Measurements from ENCODE around the gene EIF4E3.
A peak's percentile ranks its signal among the peaks of the same experiment; 100 is the strongest.

Gene EIF4E3

DNA sequence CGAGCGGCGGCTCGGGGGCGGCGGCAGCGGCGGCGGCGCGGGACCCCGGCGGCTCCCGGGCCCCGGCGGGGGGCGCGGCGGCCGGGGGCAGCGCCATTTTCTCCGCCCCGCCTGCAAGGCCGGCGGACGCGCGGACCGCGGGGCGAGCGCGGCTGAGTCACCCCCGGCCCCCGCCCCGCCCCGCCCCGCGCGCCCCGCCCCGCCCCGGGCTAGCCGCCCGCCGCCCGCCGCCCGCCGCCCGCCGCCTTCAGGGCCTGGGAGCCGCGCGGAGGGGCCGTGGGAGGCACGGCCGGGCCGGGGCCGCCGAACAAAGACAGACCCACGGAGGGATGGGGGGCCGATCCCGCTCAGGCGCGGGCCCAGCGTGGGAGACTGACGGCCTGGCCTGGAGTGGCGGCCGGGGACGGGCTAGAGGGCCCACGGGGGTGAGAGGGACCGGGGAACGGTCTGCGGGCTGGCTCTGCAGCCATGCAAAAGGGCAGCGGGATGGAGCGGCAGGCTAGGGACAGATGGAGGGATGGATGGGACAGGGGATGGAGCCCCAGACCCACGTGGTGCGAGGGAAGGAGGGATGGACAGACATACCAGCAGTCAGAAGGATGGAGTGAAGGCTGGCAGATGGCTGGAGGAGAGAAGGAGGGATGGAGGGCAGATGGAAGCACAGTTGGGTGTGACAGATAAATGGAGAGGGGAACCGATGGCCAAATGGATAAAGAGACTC, at the start of gene EIF4E3:
Gene EIF4E3, minus strand, starts transcription at position 132 of the 721 bp plus-strand sequence. Its CDS starts 35 bp downstream, at position 97.
- peak; percentile 89 for DNase-seq (ENCODE audit: low spot score)

DNA sequence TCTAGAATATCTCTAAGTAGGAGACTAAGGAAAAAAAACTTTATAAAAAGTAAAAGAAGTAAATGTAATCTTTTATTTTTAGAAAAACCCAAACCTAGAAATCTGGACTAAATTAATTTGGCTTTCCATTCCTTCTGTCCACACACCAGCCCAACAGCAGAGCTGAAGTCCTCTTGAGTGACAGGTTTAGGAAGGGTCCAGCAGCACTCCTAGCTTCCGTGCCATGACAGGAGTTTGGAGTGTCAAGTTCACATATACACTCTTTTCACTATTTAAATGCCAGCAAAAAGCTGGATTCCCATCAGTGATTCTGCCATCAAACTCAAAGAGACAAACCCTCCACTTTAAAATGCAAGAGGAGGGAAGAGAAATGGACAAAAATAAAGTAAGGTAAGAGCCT, 46.7 kb upstream of the EIF4E3 start:
- DNase-seq (ENCODE audit: low spot score): no peak

GRCh38 chr3:71771126-71771525, 45.9 kb upstream of the EIF4E3 start:
- DNase-seq (ENCODE audit: low spot score): no peak

DNA sequence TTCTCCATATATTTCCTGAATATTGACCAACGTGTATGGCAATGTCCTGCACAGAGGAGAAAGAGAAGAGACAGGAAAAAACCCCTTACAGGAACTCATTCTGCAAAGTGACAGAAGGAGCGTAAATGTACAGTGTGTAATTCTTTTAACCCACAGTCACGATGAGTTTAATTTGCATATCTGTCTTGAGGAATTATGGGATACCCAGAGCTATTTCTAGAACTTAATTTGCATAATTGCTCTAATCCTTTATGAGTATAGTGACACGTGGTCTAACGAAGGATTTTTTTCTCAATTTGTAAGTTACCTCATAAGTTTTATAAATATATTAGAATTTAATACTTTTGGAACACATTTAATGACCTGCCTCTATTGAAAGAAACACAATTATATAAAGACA, 38.2 kb upstream of the EIF4E3 start:
- DNase-seq (ENCODE audit: low spot score): no peak

GRCh38 chr3:71760140-71760539, 34.9 kb upstream of the EIF4E3 start:
- no peak for DNase-seq (ENCODE audit: low spot score)

DNA sequence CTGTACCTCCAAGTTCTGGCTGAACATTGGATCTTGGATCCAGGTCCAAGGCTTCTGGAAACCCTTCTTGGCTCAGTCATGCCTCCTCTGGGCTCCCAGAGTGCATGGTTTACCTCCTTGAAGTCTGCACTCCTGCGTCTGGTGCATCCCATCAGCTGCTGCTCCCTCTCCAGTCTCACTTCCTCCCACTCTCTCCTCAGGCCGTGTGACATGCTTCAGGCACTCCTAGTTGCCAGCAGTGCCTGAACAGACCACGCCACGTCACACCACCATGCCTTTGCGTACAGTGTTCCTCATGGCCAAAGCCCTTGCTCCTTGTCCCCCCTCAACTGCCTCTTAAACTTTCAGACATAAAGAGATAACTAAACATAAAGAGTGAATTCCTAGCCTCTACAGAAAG, 34.2 kb upstream of the EIF4E3 start:
- no peak for DNase-seq (ENCODE audit: low spot score)

DNA sequence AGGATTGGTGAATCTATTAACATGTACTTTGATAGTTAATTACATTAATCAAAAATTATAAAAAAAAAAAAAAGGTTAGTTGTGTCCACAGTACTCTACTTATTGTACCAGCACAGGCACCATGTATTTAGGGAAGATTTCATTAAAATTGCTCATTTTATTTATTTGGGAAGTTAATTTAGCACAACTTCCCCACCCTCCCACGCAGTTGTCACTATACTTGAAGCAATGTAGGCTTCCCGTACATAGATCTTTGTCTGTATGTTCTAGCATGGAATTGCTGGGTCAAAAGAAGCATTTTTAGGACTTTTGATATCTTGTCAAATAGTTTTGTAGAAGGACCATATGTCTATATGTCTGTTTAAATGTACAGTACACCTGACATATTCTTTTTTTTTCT, 32.9 kb upstream of the EIF4E3 start:
- DNase-seq (ENCODE audit: low spot score): no peak

DNA sequence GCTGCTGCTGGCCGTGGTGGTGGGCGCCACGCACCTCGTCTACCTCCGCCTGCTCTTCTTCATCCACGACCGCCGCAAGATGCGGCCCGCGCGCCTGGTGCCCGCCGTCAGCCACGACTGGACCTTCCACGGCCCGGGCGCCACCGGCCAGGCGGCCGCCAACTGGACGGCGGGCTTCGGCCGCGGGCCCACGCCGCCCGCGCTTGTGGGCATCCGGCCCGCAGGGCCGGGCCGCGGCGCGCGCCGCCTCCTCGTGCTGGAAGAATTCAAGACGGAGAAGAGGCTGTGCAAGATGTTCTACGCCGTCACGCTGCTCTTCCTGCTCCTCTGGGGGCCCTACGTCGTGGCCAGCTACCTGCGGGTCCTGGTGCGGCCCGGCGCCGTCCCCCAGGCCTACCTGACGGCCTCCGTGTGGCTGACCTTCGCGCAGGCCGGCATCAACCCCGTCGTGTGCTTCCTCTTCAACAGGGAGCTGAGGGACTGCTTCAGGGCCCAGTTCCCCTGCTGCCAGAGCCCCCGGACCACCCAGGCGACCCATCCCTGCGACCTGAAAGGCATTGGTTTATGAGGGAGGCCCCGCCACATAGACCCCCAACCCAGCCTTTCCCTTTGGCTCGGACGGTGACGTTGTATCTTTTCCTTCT, 29.5 kb upstream of the EIF4E3 start:
- DNase-seq (ENCODE audit: low spot score): peak; percentile 29

DNA sequence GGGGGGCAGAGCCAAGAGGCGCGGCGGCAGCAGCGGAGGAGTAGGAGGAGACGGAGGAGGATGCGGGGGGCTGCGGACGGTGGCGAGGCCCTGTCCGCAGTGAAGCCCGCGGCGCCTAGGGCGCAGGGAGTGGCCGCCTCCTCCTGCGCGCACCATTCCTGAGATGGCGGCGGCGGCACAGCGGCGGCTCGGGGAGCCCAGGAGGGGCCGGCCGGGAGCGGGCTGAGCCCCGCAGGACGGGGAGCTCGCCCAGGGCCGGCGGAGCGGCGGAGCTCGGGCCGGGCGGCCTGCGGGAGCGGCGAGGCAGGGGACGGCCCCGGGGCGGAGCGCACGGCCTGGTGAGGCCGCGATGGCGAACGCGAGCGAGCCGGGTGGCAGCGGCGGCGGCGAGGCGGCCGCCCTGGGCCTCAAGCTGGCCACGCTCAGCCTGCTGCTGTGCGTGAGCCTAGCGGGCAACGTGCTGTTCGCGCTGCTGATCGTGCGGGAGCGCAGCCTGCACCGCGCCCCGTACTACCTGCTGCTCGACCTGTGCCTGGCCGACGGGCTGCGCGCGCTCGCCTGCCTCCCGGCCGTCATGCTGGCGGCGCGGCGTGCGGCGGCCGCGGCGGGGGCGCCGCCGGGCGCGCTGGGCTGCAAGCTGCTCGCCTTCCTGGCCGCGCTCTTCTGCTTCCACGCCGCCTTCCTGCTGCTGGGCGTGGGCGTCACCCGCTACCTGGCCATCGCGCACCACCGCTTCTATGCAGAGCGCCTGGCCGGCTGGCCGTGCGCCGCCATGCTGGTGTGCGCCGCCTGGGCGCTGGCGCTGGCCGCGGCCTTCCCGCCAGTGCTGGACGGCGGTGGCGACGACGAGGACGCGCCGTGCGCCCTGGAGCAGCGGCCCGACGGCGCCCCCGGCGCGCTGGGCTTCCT, 28.8 kb upstream of the EIF4E3 start, which contains the start of gene GPR27:
Gene GPR27, plus strand, starts transcription at position 155 of the 909 bp plus-strand sequence. Its CDS starts 195 bp downstream, at position 350.
- DNase-seq (ENCODE audit: low spot score): peak; percentile 69

DNA sequence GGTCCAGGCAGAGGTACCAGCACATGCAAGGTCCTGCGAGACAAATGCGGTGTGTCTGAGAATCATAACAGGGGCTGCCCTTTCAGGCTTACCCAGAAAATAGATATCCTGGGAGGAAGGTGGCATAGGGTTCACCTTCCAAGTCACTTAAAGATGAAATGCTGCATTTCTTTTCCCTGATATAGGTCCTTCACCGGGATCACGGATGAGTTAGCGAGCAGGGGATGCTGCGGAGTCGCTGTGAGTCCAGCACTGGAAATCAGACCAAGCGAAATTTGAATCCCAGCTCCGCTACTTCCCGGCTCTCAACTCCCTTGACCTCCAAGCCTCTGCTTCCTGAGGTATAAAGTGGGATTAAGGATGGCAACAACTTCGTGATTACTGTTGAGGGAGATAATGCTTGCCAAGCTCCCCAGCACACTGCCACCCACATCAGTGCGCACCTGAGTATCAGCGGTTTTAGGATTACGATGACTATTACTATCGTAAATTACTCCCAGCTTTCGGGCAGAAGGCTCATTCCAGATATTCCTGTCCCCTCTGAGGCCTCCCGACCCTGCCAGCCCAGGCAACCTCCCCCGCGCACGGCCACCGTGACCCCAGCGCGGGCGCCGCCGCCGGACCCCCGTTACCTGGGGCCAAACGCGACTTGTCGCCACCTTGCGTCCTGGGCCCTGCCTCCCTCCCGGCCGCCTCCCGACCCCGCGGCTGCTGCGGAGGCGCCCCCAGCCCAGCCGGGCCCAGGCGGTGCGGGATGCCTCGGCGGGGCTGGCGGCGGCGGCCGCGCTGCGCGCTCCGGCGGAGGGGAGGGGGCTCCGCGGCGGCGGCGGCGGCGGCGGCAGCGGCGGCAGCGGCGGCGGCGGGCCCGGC, 27.9 kb upstream of the EIF4E3 start:
- no peak for DNase-seq (ENCODE audit: low spot score)

- DNase-seq (ENCODE audit: low spot score): no peak
Measured at GRCh38 chr3:71751602-71752001, 26.4 kb upstream of the EIF4E3 start.

DNA sequence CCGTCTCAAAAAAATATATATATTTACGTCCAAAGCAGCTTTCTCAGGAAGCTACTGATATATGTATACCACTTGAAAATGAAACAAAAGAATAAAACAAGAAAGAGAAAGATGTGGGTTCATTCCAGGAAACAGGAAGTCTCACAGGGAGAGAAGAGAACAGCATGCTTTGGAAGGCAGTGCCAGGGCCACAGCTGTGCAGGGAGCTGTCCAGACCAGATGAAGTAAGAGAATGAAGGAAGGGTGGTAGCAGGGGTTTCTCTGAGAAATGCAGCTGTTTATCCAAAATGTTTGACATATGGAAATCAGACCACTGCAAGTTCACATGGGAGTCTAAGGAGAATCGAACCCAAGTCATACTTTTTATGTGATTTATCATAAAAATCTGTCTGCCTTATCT, 19.5 kb upstream of the EIF4E3 start:
- no peak for DNase-seq (ENCODE audit: low spot score)

GRCh38 chr3:71742621-71743020, 17.4 kb upstream of the EIF4E3 start:
- no peak for DNase-seq (ENCODE audit: low spot score)

- DNase-seq (ENCODE audit: low spot score): no peak
Measured at GRCh38 chr3:71734881-71735280, 9.7 kb upstream of the EIF4E3 start.

- no peak for DNase-seq (ENCODE audit: low spot score)
Measured at GRCh38 chr3:71733319-71733718, 8.1 kb upstream of the EIF4E3 start.

DNA sequence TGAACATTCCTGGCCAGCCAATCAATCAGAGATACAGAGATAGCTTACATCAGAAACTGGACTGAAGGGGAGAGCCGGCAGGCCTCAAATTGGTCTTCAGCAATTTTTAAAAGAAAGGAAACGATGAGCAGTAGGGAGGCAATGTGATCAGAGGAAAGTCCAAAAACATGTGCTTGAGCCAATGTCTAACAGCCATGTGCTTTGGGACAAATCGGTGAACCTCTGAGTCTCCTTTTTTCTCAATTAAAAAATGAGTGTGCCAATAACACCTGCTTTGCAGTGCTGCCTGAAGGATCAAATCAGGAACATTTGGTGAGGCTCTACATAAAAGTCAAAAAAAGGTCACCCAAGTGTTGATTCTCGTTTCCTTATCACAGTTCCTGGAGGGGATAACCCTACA, 7.4 kb upstream of the EIF4E3 start:
- DNase-seq (ENCODE audit: low spot score): no peak

DNA sequence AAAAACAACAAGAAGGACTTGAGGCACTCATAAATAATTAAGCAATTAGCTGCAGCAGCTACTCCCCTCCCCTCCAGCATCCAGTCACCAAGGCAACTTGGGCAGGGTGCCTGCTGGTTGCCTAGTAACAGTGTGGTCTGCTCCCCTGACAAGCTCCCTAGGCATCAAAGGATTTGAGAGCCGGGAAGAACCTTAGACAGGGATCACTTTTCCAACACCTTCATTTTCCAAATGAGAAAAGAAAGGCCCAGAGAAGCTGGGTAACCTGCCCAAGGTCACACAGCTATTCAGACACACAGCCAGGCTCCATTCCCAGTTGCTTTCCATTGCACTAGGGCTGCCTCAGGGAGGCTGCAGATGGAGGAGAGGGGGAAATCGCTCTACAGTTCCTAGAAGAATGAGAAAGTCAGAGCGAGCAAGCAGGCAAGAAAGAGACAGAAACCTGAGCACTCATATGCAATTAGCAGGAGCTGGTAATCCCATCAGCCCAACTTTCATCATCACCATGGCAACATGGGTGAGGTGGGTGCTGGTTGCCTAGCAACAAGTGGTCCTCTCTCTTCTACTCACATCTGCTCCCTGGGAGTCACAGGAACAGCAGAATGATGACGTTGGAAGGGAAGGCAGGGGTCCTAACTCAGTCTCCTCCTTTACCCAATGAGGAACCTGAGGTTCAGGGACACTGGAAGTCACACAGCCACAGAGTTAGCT, 3.6 kb upstream of the EIF4E3 start:
- peak; percentile 86 for DNase-seq (ENCODE audit: low spot score)

DNA sequence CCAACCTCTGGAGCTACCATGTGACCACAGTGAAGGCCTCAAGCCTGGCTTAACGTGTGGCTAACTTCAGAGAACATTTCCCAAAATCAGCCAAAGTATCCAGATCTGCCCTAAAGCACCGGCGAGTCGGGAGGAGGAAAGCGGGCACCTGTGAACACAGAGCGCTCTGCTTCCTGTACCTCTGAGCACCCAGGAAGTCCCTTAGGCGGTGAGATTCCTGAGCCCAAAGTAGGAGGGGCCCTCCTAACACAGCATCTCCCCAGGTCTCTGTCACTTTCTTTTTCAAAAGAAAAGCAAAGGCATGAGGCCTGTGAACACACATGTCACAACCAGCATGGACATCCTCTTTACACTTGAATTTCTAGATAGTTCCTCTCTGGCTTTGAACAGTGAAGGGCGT, 944 bp upstream of the EIF4E3 start:
- DNase-seq (ENCODE audit: low spot score): no peak

DNA sequence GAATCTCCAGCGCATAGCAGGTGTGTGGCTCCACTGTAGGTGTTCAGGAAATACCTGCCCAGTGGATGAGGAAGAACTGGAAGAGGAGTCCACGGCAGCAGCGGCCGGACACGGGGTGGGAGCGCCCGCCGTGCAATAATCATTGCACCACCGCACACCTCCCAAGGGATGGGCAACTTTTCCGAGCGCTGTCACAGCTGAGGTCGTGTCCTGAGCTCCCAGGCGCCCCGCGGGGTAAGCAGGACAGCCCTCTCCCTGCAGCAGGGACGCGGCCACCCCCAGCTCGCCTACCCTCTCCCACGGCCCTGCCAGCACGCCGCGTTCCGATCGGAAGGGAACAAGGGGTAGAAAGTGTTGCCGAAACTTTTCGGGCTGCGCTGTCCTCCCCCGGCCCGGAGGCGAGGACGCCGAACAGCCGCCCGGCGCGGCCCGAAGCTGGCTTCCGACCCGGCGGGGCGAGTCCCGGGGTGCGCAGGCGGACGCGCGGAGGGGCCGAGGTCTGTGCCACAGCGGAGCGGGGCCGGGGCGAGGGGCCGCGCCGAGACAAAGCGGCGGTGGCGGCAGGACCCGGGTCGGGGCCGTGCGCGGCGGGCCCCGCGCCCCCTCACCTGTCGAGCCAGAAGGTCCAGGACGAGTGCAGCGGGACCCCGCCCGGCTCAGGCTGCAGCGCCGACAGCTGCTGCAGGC, 475 bp downstream of the EIF4E3 start:
- DNase-seq (ENCODE audit: low spot score): no peak

DNA sequence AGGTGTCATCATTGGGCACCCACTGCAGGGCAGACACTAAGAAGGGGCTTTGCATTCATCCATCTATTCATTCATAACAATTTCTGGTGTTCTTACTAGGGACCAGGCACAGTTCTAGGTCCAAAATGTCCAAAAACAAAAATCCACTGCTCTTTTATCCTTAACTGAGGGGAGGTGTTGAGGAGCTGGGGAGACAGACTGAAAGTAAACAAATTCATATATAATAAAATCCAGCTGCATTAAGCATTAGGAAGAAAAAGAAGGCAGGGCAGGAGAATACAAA, 1.1 kb downstream of the EIF4E3 start:
- no peak for DNase-seq (ENCODE audit: low spot score)

All from iPS-NIHi11 (cell line).